Left cardiac atrium (tissue), 4 donors: ENCODE results near the gene FAM3D. TPM values are rescaled to one million over a fixed set of nuclear protein-coding genes. Genes with fewer than 3 reads are reported as not detected.
"Not testable (repeated sequence)": the region's sequence is repeated elsewhere in the genome, so short reads cannot be mapped to it uniquely, and the experiment has no call there.

Source experiments
- ATAC-seq, 2 donors: fragments of 200-7000 bp; cut with Tn5 transposase; one replicate each; pipeline ENCODE4 v1.9.1; 2020; ENCODE audit warnings: mild to moderate bottlenecking in 2 of 2, moderate library complexity in 2 of 2
- DNase-seq: peaks from one replicate; pipeline ENCODE4 v3.0.0-alpha.2; 2020
- intact Hi-C, 2 donors: fragments of 100-400 bp; cut with DNase I; formaldehyde crosslinking; loops; one replicate each; pipeline versions ENCODE4 v1.14.1 to v1.15.1; 2022 to 2023
- total RNA-seq, 2 donors: library from RNA; stranded (reverse); fragmentation: NEBNext Ultra II Directional; extraction: Animal tissue kit (Norgen Biotek cat#: 25700); gene quantifications; one replicate each; pipeline ENCODE4 v1.2.1, GENCODE V29; 2021
- donor health status: DM: no; HTN: yes; CAD: no.
- donor health status: DM: no; HTN: yes; CAD: no; lungs with severe emphysema.
- donor health status: DM: yes; HTN: yes; CAD: no.
- donor health status: Dilated cardiomyopathy.

FAM3D gene
- total RNA-seq, 2 donors from 2014 or later: not detected

DNA sequence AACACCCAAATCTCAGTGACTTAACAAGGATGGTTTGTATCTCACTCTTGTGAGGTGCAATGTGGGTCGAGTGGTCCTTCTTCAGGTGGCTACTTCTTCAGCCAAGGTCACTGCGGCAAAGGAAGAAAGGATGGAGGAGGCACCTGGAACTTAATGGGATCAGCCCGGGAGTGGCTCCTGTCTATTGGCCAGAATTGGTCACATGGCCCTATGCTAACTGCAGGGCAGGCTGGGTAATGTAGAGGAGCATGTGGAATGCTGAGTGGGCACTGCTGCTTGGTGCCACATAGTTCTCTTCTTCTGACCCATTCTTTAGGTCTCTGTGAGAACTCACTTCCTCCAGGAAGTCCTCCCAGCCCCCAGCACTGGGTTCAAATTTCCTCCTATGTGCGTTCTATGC is 20.3 kb upstream of the FAM3D start:
- intact Hi-C loops: no loop called here
- ATAC-seq: no peak
- DNase-seq: no peak

DNA sequence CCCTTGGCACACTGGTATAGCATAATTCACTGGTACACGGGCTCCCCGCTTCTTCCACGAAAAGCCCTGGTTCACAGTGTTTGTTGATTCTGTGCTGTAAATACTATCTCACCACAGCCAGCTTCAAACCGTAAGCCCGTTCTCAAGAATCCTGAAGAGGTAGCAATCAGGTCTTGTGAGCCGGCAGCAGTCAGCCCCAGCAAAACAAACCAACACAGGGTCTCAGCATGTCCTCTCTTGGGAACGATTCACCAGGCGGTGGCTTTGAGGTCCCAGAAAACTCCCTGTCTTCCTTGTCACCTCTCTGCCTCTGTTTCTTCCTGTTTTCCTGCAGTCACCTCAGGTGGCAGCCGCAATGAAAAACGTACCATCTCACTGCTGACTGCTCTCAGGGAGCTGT is 19.1 kb upstream of the FAM3D start:
- intact Hi-C loops: no loop called here
- ATAC-seq: no peak

DNA sequence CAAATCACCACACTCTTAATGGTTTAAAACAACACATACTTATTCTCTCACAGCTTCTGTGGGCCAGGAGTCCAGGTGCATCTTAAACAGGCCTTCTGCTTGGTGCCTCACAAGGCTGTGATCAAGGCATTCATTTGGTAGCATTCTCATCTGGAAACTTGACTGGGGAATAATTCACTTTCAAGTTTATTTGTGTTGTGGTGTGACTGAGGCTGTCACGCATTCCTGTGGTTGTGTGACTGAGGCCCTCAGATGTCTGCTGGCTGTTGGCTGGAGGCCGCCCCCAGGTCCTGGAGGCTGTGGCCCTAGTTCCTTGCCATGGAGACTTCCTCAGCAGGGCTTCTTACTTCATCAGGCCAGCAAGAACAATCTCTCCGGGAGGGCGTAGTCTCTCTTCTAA is 16.9 kb upstream of the FAM3D start:
- intact Hi-C loops: no loop called here
- ATAC-seq (no peak), DNase-seq (no peak)

More for the DNA sequence above, 19.1 kb upstream of the FAM3D start:
- DNase-seq: no peak

DNA sequence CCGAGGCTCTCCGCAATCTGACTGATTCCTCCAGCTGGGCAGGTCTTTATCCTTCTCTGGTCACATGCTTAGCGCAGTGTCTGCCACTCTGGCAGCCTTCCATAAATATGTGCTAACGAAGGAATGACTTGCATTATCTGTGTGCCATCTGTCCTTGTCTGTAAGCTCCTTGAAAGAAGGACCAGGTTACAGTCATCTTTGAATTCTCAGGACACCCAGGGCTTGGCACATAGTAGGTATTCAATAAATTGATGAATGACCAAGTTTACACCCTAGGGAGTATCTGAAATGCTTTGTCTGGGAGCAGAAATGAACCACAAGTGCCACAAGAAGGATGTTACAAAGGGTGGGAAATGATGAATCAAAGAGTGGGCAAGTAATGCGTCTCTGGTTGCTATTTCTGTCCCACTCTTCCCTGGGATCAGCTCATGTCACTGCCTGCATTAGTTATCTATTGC is 16.5 kb upstream of the FAM3D start:
- ATAC-seq (no peak), DNase-seq (no peak)
- intact Hi-C loops: no loop called here

DNA sequence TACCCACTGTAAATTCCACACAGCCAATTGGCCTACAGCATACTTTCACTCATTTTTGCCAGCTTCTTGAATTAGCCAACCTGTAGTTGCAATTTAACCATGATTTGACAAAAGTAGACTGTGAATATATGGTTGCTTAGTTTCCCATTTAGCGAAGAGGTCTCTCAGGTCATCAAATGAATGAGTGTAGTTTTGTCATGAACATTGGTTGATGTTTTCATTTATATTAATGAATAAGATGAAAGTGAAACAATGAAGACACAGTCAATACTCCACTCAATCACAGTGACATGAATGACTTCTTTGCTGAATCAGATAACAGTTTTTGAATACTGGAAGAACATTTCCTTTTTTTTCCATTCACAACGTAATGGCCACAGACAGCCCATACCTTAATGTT is 15.3 kb upstream of the FAM3D start:
- ATAC-seq (no peak), DNase-seq (no peak)
- intact Hi-C loops: no loop called here

DNA sequence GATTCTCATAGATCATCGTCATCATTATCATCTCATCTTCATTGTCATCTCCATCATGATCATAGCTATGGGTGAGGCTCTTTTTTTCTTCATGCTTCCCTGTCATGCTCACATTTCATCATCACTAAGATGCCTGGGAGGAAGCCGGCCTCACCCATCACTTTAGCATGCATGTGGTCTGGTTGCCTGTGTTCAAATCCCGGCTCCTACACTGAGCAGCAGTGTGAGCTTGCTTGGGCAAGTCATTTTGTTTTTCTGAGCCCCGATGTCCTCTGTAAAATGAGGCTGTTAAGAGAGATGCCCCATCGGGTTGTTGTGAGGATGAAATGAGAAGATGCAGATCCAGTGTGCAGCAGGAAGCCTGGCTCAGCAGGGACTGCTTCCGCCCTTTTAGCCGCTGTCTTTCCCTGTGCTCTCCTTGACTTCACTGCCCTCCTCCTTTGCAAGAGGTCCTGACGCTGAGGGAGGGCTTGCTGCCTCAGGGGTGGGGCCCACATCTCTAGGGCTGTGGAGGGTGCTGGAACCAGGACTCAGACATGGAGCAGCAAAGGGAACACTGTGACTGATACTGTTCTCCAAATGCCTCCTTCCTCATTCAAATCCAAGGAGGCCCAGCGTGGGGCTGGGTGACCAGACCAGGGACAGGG is 14.4 kb upstream of the FAM3D start:
- DNase-seq (no peak), ATAC-seq (no peak)
- intact Hi-C loops: no loop called here

DNA sequence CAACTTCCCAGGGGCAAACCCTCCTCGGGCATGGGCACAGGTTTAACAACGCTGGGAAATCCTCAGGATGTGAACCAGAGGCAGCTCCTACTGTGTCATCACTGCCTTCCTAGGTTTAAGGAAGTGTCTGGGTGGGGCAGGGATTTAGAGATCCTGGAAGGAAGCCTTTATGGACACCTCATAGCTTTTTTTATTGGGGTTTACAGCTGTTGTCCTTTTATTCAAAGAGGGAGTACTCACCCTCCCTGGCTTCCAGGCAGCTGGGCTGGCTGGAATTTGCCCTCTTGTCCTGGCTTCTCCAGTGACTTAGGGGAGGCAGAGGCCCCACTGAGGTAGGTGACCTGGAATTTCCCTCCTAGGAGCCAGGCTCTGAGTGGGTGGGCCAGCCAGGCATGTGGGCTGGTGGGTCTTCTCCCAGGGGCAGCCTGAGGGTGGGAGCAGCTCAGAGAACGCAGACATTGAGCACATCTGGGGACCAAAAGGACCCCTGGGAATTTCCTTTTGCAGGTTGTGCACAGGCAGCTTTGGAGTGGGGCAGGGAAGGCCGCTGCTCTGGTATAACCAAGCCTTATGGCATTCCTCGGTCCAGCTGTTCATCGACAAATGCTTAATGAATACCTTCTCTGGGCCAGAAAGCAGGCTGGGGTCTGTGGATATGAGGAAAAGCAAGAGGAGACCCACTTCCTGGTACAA is 13.5 kb upstream of the FAM3D start:
- ATAC-seq (no peak), DNase-seq (no peak)
- intact Hi-C loops: no loop called here

DNA sequence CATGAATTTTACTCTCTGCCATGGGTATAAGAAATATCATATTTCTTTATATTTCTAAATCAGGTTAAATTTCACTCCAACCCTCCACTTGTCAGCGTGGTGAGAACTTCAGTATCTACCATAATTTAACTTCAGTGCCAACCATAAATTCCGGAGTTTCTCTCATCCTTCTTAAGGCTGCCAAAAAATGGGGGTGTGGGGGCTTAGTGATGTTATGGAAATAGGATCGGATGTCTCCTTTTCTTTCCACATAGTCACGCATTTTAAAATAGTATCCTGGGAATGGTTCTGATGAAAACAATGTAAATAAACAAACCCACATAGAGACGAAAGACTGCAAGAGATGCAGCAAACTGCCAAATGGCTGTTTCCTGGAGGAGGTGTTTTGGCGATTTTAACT is 12.9 kb upstream of the FAM3D start:
- no peak for DNase-seq
- ATAC-seq: no peak
- intact Hi-C loops: no loop called here

DNA sequence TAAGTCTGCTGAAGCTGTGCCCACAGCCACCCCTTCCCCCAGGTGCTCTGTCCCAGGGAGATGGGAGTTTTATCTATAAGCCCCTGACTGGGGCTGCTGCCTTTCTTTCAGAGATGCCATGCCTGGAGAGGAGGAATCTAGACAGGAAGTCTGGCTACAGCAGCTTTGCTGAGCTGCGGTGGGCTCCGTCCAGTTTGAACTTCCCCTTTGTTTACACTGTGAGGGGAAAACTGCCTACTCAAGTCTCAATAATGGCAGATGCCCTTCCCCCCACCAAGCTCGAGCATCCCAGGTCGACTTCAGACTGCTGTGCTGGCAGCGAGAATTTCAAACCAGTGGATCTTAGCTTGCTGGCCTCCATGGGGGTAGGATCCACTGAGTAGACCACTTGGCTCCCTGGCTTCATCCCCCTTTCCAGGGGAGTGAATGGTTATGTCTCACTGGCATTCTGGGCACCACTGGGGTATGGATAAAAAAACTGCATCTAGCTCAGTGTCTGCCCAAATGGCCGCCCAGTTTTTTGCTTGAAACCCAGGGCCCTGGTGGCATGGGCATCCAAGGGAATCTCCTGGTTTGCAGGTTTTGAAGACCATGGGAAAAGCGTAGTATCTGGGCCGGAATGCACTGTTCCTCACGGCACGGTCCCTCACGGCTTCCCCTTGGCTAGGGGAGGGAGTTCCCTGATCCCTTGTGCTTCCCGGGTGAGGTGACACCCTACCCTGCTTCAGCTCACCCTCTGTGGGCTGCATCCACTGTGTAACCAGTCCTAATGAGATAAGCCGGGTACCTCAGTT is 11.8 kb upstream of the FAM3D start:
- ATAC-seq, DNase-seq, intact Hi-C loops: not testable (repeated sequence)

DNA sequence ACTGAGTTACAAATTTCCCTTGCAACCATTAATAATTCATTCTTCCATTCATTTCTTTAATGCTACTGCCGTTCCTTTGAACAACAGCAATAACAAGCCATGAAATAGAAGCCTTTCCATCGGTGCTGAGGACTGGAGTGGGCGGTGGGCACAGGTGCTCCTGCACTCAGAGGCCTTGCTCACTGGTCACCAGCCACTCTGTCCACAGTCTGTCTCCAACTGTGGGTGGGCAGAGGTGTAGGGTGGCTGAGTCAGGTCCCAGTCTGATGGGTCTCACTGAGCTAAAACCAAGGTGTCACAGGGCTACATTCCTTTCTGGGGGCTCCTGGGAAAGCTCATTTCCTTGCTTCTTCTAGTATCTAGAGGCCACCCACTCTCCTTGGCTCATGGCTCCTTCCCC is 6.3 kb upstream of the FAM3D start:
- ATAC-seq (no peak), DNase-seq (no peak)
- intact Hi-C loops: no loop called here

DNA sequence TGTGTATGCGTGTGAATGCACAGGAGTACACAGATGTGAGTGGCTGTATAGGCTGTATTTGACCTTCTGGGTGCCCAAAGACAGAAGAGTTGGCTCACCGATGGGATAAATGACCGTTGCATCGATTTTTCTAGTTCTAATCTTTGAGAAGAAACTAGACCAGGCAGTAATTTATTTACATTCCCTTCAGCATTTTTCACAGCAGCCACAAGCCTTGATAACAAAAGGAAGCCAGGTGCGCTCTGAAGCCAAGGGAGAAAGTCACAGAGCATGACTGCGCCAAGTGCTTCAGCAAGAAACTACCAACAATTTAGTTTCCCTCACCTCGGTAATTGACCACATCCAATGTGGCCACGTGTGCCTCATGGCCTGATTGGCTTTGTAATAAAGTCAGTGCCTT is 5.9 kb upstream of the FAM3D start:
- DNase-seq (no peak), ATAC-seq (no peak)
- intact Hi-C loops: no loop called here

DNA sequence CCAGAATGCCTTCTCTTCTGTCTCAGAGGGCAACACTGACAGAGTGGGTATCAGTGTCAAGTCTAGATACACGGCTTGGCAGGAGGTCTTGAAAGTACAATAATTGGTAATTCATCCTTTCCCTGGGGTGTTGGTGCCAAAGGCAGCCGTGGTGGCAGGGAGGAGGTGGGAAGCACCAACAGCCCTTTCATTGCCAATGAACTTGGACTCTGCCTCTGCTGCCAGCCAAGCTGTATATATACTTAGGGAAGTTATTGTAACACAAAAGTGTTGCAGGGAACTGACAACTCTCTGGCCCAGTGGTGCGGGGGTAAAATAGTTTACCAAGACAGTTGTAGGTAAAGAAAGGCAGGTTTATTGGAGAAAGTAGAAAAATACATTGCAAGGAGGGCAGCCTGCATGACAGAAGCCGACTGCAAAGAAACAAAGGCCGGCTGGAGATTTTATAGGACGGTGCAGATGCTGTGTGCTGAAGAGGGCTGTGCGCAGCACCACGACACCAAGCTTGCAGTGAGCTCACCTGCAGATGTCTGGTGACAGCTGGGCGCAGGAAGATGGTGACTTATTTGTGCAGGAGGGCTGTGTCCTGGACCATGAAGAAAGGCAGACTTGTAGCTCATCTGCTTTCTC is 4.0 kb upstream of the FAM3D start:
- DNase-seq: no peak

DNA sequence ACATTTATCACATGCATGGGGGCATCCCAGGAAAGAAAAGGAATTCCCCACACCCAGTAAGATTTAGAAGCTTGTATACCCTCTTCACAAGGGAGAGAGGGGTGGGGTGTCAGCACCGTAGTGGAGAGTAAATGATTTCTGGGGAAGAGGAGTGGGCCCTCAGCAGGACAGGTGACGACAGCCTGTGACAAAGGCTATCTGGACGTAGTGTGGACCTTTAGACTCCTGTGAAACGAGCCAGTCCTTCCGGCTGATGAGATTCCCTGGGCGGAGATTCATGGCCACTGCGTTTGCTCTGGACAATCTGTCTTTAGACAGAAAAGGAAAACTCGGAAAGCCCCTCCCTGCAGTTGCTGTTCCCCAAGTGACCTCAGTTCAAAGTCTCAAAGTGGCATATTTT is 1.7 kb upstream of the FAM3D start:
- intact Hi-C loops: no loop called here
- DNase-seq (no peak), ATAC-seq (no peak)

More for the DNA sequence above, 4.0 kb upstream of the FAM3D start:
- intact Hi-C loops: no loop called here
- ATAC-seq: no peak

DNA sequence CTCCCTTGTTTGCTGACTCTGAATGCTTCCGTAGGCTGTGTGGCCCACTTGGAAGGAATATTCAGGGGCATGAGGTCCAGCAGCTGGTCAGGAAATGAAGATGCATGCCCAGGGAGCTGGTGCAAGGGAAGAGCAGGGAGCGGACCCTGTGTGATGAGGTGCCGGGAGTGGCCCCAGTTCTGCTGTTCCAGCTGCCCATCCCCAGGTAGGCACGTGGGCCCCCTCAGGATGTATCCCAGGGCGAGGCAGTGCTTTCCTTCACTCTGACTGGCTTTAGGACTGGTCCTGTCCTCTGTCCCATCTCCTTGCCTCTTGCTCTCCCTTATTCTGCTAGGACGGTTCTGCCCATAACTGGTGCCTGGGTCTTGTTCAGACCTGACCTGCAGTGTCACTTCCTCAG is 1.1 kb upstream of the FAM3D start:
- intact Hi-C loops: no loop called here
- DNase-seq (no peak), ATAC-seq (no peak)

DNA sequence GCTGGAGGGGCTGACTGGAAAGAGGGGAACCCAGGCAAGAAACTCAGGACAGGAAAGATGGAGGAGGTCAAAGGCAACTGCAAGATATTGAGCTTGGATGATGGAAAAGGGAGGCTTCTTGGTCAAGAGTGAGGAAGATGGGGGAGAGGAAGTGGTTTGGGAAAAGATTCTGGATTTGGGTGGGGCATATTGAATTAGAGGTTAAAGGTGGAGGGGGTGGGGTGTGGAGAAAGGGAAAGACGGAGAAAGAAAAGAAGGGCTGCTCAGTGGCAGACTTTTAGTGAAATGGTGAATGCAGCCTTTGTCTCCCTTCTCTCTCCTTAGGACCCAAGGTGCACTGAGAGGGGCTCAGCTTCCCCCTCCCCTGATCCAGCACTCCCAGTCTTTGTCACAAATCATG is 655 bp upstream of the FAM3D start:
- DNase-seq (no peak), ATAC-seq (no peak)
- intact Hi-C loops: no loop called here

DNA sequence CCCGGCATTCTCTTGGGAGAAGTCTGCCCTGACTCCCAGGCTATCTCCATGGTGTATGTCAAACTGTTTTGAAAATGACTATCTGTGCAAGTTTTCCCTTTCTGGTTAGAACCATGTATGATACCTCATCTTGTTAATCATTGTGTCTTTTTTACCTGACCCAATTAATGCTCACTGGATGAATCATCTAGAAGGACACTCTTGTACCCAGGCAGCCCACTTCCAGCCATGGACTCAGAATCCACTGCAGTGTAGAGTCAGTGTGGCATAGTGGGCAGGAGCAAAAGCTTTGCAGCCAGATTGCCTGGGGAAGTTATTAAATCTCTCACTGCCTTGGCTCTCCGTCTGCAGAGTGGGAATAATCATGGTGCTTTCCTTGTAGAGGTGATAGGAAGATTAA is 1.2 kb downstream of the FAM3D start:
- ATAC-seq (no peak), DNase-seq (no peak)
- intact Hi-C loops: no loop called here

DNA sequence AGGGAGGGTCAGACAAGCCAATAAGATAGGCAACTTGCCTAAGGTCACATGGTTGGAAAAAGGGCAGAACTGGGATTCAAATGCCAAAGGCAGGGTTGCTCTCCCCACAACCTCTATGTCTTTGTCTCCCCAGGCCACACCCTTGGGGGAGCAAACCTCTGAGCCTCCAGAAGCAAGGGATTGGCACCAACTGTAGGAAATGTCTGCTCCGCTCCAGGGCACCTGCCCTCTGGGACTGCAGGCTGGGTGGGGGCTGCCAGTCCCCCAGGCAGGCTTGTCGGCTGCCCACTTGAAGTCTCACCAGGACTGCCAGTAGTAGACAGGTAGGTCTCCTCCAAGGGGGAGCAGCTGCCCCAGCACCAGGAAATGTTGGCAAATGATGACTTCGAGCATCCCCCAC is 2.0 kb downstream of the FAM3D start:
- intact Hi-C loops: no loop called here
- ATAC-seq (no peak), DNase-seq (no peak)

DNA sequence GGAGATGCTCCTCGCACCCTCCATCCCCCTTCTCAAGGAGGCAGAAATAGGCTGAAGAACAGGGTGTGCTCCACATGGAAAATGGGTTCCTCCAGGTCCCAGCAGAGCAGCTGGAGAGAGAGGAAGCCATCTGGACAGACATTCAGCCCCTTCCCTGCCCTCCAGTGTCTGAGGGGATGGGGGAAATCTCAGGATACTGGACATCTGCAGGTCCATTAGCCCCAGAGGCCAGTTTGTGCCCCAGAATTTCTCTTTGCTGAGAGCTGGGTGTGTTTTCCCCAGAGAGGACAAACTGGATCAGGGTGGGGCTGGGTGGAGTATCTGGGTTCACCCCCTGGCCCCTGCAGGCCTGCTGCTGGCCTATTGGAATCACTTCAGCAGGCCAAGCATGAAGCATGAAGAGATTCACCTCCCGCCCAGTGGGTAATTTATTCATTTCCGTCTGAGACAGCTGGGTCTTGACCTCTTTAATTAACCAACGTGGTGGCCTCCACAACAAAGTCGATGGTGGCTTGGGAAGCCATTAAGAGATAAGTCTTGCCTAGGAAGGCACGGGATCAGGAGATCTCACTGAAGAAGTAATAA is 4.6 kb downstream of the FAM3D start:
- intact Hi-C loops: no loop called here
- DNase-seq (no peak), ATAC-seq (no peak)

DNA sequence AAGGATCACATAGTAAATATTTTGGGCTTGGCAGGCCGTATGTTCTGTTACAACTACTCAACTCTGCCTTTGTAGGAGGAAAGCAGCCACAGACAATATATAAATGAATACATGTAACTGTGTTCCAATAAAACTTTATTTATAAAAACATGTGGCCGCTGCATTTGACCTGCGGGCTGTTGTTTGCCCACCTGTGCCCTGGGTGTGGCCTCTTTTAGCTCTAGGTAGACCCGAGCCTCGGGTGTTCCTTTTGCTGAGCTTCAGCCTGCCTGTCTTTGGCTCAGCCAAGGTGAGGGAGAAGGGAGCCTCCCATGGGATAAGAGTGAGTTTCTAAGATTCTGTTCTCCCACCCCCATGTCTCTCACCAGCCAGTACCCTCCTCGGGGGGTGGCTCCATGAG is 5.6 kb downstream of the FAM3D start:
- intact Hi-C loops: no loop called here
- DNase-seq (no peak), ATAC-seq (no peak)
